HG03460 (cell line): Measurements from ENCODE around the gene ASTN1.

Experiments
- ATAC-seq: cut with Tn5 transposase; IDR thresholded peaks from one replicate; pipeline ENCODE4 v1.9.1; 2021; ENCODE audit not compliant: unreplicated experiment

ASTN1 gene

GRCh38 chr1:177164380-177165068, at the start of gene ASTN1:
ASTN1 (minus strand) TSS chr1:177164712; CDS start chr1:177164676, 36 bp downstream.
- no peak for ATAC-seq

- ATAC-seq, result no peak
Measured at GRCh38 chr1:177211231-177211630, 46.7 kb upstream of the ASTN1 start.

- ATAC-seq, result no peak
Measured at GRCh38 chr1:177210071-177210470, 45.6 kb upstream of the ASTN1 start.

GRCh38 chr1:177209357-177209756, 44.8 kb upstream of the ASTN1 start:
- no peak for ATAC-seq

DNA sequence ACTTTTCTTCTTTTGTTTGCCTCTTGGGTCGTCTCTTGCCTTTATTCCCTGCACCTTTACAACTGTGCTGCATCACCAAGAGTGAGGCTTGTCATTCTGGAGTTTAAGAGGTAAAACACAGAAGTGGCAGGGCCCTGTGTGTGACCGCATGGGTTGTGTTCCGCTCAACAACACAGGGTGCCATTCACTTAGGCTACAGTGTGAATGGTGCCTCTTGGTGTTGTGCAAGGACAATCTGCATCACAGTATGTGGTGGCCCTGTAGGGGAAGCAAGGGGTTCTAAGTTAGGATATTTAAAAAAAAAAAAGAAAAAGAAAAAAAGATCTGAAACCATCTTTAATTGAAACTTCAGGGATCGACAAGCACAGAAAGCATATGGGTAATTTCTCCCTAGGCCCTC, 44.4 kb upstream of the ASTN1 start:
- ATAC-seq, result no peak

DNA sequence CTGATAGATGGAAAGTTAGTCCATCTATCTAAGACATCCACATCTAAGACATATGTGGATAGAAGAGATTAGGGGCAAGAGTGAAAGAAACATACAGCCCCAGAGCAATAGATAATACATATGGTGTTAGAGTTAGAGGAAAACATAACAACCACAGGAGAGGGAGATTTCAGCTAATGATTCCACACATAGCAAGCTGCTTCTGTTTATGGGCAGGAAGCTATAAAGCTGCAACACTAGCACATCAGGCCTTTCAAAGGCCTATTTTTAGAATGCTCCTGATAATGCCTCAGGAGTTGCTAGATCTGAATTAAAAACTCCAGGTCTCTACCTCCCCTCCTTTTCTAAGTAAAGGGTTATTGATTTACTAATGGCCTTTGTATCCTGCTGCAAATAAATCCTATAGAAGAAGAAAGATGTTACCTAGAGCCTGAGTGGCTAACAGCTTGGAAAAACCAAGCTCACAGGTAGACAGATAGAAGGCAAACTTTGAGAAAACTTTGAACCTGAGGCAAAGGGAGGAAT, 42.4 kb upstream of the ASTN1 start:
- ATAC-seq, result no peak

GRCh38 chr1:177200290-177200689, 35.8 kb upstream of the ASTN1 start:
- ATAC-seq, result no peak

GRCh38 chr1:177198243-177198642, 33.7 kb upstream of the ASTN1 start:
- ATAC-seq, result no peak

DNA sequence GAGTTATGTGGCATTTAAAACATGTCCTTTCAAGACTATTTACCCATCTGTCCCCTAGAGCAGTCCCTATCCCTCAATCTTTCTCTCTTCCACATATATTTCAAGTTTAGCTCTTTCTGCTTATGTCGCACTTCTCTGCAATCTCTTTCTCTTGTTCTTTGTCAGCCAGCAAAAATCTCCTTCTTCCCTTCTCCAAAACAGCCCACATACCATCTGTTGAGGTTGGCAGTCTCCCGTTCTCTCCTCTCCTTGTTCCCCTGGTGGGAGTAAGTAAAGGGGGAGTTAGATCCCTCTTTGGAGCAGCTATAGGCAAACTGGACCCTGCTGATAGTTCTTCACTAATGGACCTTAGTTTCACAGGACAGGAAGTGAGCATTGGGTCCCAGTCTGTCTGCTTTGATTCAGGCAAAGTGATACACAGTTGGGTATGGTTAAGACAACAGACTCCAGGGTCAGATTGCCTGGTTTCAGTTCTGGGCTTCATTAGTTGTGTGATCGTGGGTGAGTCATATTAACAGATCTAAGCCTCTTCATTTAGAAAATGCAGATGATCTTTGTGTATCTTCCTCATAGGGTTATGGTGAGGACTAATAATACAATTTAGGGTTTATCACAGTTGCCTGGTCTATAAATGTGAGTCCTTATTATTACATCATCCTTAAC, 25.9 kb upstream of the ASTN1 start:
- no peak for ATAC-seq

GRCh38 chr1:177186639-177187038, 22.1 kb upstream of the ASTN1 start:
- no peak for ATAC-seq

DNA sequence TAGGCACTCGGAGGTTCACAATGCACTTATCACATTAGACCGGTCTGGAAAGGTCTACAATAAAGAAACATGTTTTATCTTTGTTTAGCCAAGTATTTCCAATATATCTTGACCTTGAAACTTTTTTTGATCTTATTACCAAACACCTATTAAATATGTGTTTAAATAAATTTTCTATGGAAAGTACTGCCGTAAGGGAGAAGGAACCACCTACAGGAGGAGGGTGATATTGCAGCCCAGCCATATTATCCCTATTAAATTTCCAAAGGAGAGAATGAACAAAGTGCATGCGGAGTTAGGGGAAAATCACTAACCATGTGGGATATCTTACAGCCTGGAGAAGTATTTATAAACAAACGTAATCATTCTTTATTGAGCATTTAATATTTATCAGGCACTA, 20.7 kb upstream of the ASTN1 start:
- ATAC-seq, result no peak

GRCh38 chr1:177183836-177184235, 19.3 kb upstream of the ASTN1 start:
- no peak for ATAC-seq

DNA sequence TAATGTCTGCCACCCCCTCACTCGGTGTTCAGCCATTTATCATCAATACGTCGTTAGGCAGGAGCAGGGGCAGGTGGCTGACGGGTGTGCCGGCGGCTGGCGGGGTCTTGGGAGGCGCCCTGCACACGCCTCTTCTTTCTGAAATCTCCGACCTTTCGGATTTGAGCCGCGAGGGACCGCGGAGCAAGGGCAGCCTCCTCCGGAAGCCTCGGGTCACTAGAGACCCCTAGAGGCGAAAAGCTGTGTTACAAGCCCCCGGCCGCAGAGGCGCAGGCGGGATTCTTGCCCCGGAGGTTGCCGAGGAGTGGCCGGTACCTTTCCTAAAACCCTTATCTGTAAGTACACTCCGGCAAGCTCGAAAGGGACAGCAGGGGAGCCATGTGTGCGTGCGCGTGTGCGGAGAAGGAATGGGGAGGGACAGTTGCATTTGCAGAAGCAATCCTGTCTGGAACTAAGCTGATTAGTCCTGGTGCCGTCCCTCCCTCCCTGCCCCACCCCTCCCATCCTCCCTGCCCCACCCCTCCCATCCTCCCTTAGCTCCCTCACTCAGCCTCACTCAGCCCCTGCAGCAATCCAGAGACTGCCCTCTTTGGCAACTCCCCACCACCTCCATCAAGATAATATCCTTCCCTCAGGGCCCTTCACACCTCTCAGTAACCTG, 17.2 kb upstream of the ASTN1 start:
- peak; percentile 94 for ATAC-seq

DNA sequence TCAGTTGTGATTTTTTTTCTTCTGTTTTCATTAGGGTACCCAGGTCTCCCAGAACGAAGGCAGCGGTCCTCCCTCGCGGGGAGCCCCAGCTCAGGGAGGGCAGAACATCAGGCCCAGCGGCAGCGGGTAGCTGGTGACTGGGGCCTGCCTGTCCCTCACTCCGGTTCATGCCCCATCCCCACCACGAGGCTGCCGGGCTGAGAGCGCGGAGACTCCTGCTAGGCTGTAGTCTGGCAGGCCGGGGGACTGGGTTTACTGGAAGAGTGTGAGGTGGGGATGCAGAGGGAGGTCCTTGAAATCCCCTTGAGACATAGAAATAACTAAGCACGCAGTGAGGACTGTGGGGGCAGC, 16.7 kb upstream of the ASTN1 start:
- ATAC-seq, result peak; percentile 15

DNA sequence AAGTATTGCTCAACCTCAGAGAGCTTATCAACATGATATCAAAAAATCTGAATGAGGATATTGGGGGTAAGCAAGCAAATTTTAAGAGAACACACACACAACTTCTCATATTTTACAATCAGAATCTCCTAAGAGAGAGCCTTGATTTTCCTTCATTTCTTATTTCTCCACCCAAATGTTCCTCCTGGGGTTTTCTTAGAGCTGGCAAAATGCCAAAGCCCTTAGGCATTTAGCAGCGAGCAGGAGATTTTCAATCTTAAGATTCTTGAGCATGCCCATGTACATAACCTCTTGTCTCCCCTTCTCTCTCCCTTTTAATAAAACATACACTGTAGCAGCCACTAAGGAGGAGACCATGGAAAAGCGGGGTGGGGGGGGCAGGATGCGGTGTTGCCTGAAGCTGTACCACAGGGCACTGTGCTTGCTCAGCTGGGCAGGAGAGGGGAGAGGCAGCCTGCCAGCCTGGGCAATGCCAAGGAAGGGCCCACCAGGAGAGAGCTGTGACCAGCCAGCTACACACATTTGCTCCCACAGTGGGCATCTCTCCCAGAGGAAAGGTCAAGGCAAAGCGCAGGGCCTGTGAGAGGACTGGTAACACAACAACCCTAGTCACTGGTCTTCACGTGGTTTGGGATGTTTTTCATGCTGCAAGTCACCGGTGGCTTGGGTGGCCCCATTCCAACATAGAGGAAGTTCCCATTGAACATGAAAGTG, 10.6 kb upstream of the ASTN1 start:
- ATAC-seq, result no peak

GRCh38 chr1:177173976-177174375, 9.5 kb upstream of the ASTN1 start:
- no peak for ATAC-seq

- ATAC-seq, result no peak
Measured at GRCh38 chr1:177172866-177173265, 8.4 kb upstream of the ASTN1 start.

GRCh38 chr1:177172272-177172671, 7.8 kb upstream of the ASTN1 start:
- no peak for ATAC-seq

DNA sequence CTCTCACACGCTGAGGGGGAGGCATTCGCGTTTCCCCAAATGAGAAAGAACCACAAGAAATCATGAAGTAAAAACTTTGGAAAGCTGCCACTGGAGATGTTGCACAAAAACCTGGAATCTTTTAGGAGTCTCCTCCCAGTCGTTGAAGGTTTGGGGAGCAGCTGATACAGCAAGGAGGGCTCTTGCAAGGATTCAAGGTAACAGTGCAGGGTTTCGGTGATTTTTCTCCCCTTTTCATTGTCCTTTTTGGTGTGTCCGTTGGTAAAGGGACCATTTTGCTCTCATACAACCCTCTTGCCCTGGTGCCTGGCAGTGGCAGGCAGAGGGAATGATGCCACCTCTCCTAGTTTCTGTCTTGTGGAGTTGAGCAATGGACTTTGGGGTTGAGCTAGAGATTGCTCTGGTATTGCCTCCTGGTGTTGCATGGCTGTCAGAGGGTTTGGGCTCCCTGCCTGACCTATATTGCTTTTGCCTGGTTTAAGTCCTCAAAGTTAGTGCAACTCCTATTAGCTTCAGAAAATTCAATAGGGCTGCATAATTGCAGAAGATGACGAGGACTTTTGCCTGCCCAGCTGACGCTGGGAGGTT, 7.1 kb upstream of the ASTN1 start:
- ATAC-seq, result no peak

DNA sequence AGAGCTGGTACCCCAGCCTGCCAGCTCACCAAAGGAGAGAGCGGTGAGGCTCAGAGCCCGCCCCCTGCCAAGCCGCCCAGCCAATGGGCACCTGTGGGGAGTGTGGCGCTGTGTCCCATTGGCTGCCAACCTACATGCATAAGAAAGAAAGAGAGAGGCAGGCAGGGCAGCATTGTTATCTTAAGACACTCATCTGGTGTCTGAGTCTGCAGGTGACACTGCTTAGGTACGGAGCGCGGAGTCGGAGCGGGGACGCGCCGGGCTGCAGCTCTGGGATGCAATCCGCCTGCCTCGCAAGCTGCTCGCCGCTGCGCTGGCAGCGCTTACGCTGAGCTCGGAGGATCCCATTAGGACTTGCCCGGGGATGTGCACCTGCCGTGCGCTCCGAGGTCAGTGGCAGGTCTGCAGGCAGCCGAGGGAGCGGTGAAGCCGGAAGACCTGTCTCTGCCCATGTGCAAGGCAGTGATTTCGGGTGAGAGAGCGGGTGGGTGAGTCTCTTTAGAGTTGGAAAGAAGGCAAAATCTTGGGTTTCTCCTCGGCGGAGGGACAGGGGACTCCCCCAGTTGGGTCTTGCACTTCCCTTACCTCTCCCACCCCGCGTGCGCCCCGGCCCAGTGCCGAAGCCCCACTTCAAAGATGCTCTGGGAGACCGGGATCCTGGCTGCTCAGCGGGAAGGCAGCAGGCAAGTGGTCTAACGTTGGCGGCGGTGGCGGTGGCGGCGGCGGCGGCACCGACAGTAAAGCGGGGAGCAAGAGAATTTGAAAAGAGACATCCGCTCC, 6.4 kb upstream of the ASTN1 start, which contains the start of gene BRINP2:
Gene BRINP2 (plus strand): TSS at position 203 of the 780 bp plus-strand sequence. CDS start 58,919 bp downstream, outside the sequence.
- peak; percentile 57 for ATAC-seq
